NB4 (cell line): ENCODE measurements around the gene STRIP1.

Experiments used
- DNase-seq: peaks from one replicate; pipeline ENCODE4 v3.0.0; 2010; ENCODE audit warnings: low read depth
- H3K4me3 ChIP-seq: one replicate; pipeline ENCODE4 v1.5.1; 2011; ENCODE audit warnings: mild to moderate bottlenecking, low read depth, low read length, moderate library complexity
- CTCF ChIP-seq: IDR thresholded peaks from one replicate; pipeline ENCODE4 v1.5.1; 2012; ENCODE audit warnings: low read depth, low read length
- MAX ChIP-seq: IDR thresholded peaks from 2 replicates; pipeline ENCODE4 v1.6.1; 2011; ENCODE audit warnings: low read depth, low read length
- MYC ChIP-seq: IDR thresholded peaks from 2 replicates; pipeline ENCODE4 v1.6.1; 2011; ENCODE audit warnings: low read depth, low read length
- POLR2A ChIP-seq: IDR thresholded peaks from 2 replicates; pipeline ENCODE4 v1.6.1; 2011; ENCODE audit warnings: mild to moderate bottlenecking; ENCODE audit not compliant: insufficient read length; ENCODE audit errors: extremely low read depth

STRIP1 gene

GRCh38 chr1:110062612-110063011 is 28.2 kb downstream of the STRIP1 start:
- TF ChIP-seq MAX (no peak), MYC (no peak), CTCF (no peak), POLR2A (no peak)
- no peak for DNase-seq
- no peak overlapping the region for H3K4me3 ChIP-seq

- DNase-seq, result no peak
- TF ChIP-seq POLR2A (no peak), CTCF (no peak)
- H3K4me3 ChIP-seq, result no peak overlapping the region
These were observed 29.4 kb downstream of the STRIP1 start for GRCh38 chr1:110063781-110064180.

GRCh38 chr1:110064576-110065337 is 30.3 kb downstream of the STRIP1 start:
- H3K4me3 ChIP-seq, result no peak overlapping the region
- TF ChIP-seq POLR2A (no peak), MYC (no peak), CTCF (no peak), MAX (no peak)
- no peak for DNase-seq

GRCh38 chr1:110065841-110066240 is 31.4 kb downstream of the STRIP1 start:
- DNase-seq, result no peak
- H3K4me3 ChIP-seq, result no peak overlapping the region
- TF ChIP-seq MAX (no peak), MYC (no peak), CTCF (no peak), POLR2A (no peak)

GRCh38 chr1:110067479-110067892 is 33.1 kb downstream of the STRIP1 start:
- H3K4me3 ChIP-seq, result no peak overlapping the region
- TF ChIP-seq CTCF (no peak), POLR2A (no peak), MYC (no peak), MAX (no peak)
- DNase-seq, result no peak
